Heart left ventricle (tissue), 16 donors: ENCODE data around the gene SPATA12. TPM values are rescaled to one million over a fixed set of nuclear protein-coding genes. Genes with fewer than 3 reads are reported as not detected.

ENCODE experiments used
- ATAC-seq, 4 donors: fragments of 200-7000 bp; cut with Tn5 transposase; one replicate each; pipeline ENCODE4 v1.9.1; 2020 to 2022; ENCODE audit warnings: moderate library complexity in 4 of 4, mild to moderate bottlenecking in 3 of 4, moderate number of reproducible peaks in 1 of 4
- DNase-seq, 5 donors: peaks; one replicate each; pipeline ENCODE4 v3.0.0-alpha.2; 2020
- H3K27ac ChIP-seq, 12 donors: fragments of 200-600 bp; sonication (generic) in 4 of 12; one replicate each; pipeline versions ENCODE4 v1.5.0 to v1.8.0; 2016 to 2022; ENCODE audit warnings: mild to moderate bottlenecking in 2 of 12
- H3K27me3 ChIP-seq, 9 donors: fragments of 200-600 bp; sonication (generic) in 2 of 9; one replicate each; pipeline versions ENCODE4 v1.5.1 to v1.8.0; 2016 to 2022; ENCODE audit warnings: mild to moderate bottlenecking in 3 of 9
- H3K36me3 ChIP-seq, 9 donors: fragments of 200-600 bp; sonication (generic) in 2 of 9; one replicate each; pipeline versions ENCODE4 v1.5.0 to v1.8.0; 2018 to 2022; ENCODE audit warnings: mild to moderate bottlenecking in 2 of 9
- H3K4me1 ChIP-seq, 12 donors: fragments of 200-600 bp; sonication (generic) in 4 of 12; one replicate each; pipeline versions ENCODE4 v1.5.0 to v1.8.0; 2016 to 2022; ENCODE audit warnings: mild to moderate bottlenecking in 3 of 12
- H3K4me3 ChIP-seq, 12 donors: fragments of 200-600 bp; sonication (generic) in 4 of 12; one replicate each; pipeline versions ENCODE4 v1.5.0 to v1.8.0; 2017 to 2022; ENCODE audit warnings: mild to moderate bottlenecking in 9 of 12, moderate library complexity in 4 of 12
- H3K9me3 ChIP-seq, 12 donors: fragments of 200-600 bp; sonication (generic) in 4 of 12; one replicate each; pipeline versions ENCODE4 v1.5.0 to v1.8.0; 2016 to 2022; ENCODE audit warnings: mild to moderate bottlenecking in 1 of 12
- POLR2A ChIP-seq, 2 donors: fragments of 450-650 bp; IDR thresholded peaks; one replicate each; pipeline ENCODE4 v1.6.1; 2017; ENCODE audit warnings: antibody characterized with exemption in 2 of 2, mild to moderate bottlenecking in 2 of 2, moderate library complexity in 2 of 2
- WGBS, 4 donors: extraction: QIAGEN DNeasy Blood & Tissue Kit in 2 of 4; methylation state at CpG; one replicate each; pipeline versions ENCODE4 v1.1.5 to v1.1.7; 2013 to 2018; 5-methylcytosine and 5-hydroxymethylcytosine counted together
- intact Hi-C, 10 donors: fragments of 100-400 bp; cut with DNase I; formaldehyde crosslinking; loops; one replicate each; pipeline versions ENCODE4 v1.11.1 to v1.14.2; 2022
- polyA plus RNA-seq, 2 donors: library from polyadenylated mRNA; stranded (reverse); fragments of 200-250 nt; gene quantifications; one replicate each; pipeline ENCODE4 v1.2.3, GENCODE V29; 2013
- total RNA-seq, 9 donors: library from RNA; depleted of rRNA in 2 of 9; stranded (reverse); fragments of >200 nt in 2 of 9; fragmentation: NEBNext Ultra II Directional in 3 of 9; extraction: Animal tissue kit (Norgen Biotek cat#: 25700) in 3 of 9; gene quantifications; one replicate each; pipeline versions ENCODE4 v1.1.0 to v1.2.4, GENCODE V29; 2016 to 2023
- TF ChIP-seq, protein P1 (sequence below), 12 donors: fragments of 200-600 bp; sonication (generic) in 4 of 12; IDR thresholded peaks; one replicate each; pipeline versions ENCODE4 v1.5.0 to v1.8.0; 2018 to 2022; ENCODE audit warnings: antibody characterized with exemption in 12 of 12, mild to moderate bottlenecking in 5 of 12
- donor health status: ischemic (EF 13 %, LVEDD 7.1; RV severe dilation, severe dysfunction).
- donor health status: healthy with polysubstance abuse.
- donor health status: DM: no; HTN: yes; CAD: no.
- donor health status: DM: no; HTN: no; CAD: no.
- donor health status: ischemic (EF 25% LVEDD 6.9; RV normal size, moderate dysfunction).
- donor health status: ischemic (EF 25% LVEDD 5.7; RV mildly dilated, moderate dysfunction).
- donor health status: healthy.
- donor health status: DM: yes; HTN: yes; CAD: no.
- donor health status: ischemic (EF 35%, LVEDD 5.7; RV mildly dilated, moderate dysfunction).
- donor health status: nonischemic (EF 11% LVEDD 7.7; RV severe dilation, severe dysfunction).
- donor health status: DM: yes; HTN: yes; CAD: no.
- donor health status: PGD.
- donor health status: ischemic (EF 29% LVEDD 5.4; RV normal size, mild dysfunction).
- donor health status: nonischemic (EF 23%, LVEDD 6.1; RV moderate dilation, normal function).

The SPATA12 gene
- total and polyA plus RNA-seq, 11 donors = 0.04 to 0.20 TPM; not detected in 9

DNA sequence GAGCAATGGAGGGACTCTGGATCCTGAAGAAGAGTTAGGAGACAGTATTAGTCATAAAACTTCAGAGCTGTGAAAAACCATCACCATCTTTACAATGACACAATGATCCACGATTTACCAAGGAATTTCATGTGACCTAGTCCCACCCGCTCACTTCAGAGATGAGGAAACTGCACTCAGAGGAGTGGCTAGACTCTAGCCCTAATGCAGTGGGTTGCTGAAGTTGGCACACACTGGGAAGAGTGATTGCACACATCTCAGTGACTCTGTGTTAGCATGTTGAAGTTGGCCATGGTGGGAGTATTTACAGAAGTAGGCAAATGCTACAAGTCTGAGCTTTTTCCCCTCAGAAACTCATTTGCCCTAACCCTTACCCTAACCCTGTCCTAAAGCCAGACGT lies 35.2 kb upstream of the SPATA12 start:
- no peak for ATAC-seq
- intact Hi-C loops = no loop called here
- no peak overlapping the region for H3K4me3 ChIP-seq
- H3K27me3 ChIP-seq = no peaks in the 10 kb centered on the region
- no peak overlapping the region for H3K27ac ChIP-seq
- DNase-seq = no peak
- no peaks in the 10 kb centered on the region for H3K36me3 ChIP-seq
- H3K4me1 ChIP-seq = no peaks in the 10 kb centered on the region
- no peak for TF ChIP-seq POLR2A (IDR thresholded peaks at IDR 0.05)
- TF ChIP-seq, protein P1, sequence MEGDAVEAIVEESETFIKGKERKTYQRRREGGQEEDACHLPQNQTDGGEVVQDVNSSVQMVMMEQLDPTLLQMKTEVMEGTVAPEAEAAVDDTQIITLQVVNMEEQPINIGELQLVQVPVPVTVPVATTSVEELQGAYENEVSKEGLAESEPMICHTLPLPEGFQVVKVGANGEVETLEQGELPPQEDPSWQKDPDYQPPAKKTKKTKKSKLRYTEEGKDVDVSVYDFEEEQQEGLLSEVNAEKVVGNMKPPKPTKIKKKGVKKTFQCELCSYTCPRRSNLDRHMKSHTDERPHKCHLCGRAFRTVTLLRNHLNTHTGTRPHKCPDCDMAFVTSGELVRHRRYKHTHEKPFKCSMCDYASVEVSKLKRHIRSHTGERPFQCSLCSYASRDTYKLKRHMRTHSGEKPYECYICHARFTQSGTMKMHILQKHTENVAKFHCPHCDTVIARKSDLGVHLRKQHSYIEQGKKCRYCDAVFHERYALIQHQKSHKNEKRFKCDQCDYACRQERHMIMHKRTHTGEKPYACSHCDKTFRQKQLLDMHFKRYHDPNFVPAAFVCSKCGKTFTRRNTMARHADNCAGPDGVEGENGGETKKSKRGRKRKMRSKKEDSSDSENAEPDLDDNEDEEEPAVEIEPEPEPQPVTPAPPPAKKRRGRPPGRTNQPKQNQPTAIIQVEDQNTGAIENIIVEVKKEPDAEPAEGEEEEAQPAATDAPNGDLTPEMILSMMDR (IDR thresholded peaks at IDR 0.05) = no peak
- WGBS, 4 donors = 53 to 62% (median 59%) methylated on average over 3 of the region's 3 CpGs
- H3K9me3 ChIP-seq = no peaks in the 10 kb centered on the region

DNA sequence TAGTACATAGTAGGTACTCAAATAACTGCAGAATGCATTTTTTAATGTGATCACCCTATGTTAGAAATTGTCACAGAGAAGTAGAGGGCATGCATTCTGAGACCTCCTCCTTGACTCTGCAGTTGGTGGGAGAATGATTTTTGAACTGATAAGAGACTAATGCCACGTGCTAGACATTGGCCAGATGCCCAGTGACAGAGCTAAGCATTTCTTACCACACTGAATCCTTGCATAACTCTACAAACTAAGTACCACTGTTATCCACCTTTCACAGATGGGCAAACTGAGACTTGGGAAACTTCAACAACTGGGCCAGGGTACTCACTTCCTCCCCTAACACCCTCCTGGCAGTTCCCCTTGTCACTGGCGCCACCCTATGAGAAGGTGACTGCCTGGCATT lies 33.5 kb upstream of the SPATA12 start:
- Histone ChIP-seq H3K9me3 (no peaks in the 10 kb centered on the region), H3K4me3 (no peak overlapping the region), H3K4me1 (no peaks in the 10 kb centered on the region), H3K27ac (no peak overlapping the region), H3K27me3 (no peaks in the 10 kb centered on the region), H3K36me3 (no peaks in the 10 kb centered on the region)
- intact Hi-C loops = no loop called here
- no peak for ATAC-seq
- WGBS, 4 donors = 46 to 50% (median 50%) methylated on average over 2 of the region's 2 CpGs
- TF ChIP-seq POLR2A (IDR thresholded peaks at IDR 0.05) = no peak
- TF ChIP-seq, protein P1 (IDR thresholded peaks at IDR 0.05) = no peak
- no peak for DNase-seq

DNA sequence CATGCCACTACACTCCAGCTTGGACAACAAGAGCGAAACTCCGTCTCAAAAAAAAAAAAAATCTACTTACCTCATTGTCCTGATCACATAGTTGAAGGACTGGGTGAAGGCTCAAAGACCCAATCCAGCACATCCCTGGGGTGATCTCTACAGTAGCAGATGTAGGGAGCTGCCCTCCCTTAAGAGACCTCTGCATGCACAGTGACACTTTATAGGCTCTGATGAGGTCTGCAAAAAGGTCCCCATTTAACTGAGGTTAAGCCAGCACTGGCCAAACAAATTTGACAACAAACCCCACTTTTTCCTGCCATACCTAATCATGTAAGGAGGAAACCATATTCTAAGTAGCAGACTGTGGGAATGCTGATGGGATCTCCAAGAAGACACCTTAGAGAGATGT lies 31.1 kb upstream of the SPATA12 start:
- intact Hi-C loops = no loop called here
- Histone ChIP-seq H3K4me1 (no peaks in the 10 kb centered on the region), H3K4me3 (no peak overlapping the region), H3K27me3 (no peaks in the 10 kb centered on the region), H3K27ac (no peak overlapping the region), H3K36me3 (no peaks in the 10 kb centered on the region), H3K9me3 (no peaks in the 10 kb centered on the region)
- 75 to 93% (median 92%) methylated on average over 2 of the region's 2 CpGs for WGBS, 4 donors
- TF ChIP-seq POLR2A (IDR thresholded peaks at IDR 0.05) = no peak
- TF ChIP-seq, protein P1 (IDR thresholded peaks at IDR 0.05) = no peak
- no peak for ATAC-seq
- DNase-seq = no peak

DNA sequence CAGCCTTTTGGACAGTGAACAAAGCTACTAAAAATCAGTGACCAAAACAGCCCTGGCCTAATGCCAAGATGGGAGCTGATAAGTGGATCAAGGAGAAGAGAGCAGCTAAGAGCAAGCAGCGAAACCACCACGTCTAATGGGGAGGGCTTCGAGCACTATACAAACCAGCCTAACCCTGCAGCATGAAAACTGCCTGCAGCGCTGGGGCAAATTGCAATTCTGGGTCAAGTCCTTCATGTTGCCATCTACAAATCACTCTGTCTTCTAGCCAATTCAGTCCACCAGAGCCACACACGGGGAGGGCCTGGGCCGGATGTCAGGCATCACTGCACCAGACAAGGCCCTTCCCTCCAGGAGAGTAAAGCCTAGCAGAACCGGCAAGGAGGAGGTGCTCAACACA lies 30.5 kb upstream of the SPATA12 start:
- 77 to 88% (median 79%) methylated on average over 7 of the region's 7 CpGs for WGBS, 4 donors
- ATAC-seq = no peak
- intact Hi-C loops = no loop called here

More for the DNA sequence above, 30.5 kb upstream of the SPATA12 start:
- H3K36me3 ChIP-seq = no peaks in the 10 kb centered on the region
- no peaks in the 10 kb centered on the region for H3K9me3 ChIP-seq
- H3K27ac ChIP-seq = no peak overlapping the region
- no peaks in the 10 kb centered on the region for H3K27me3 ChIP-seq
- no peak for TF ChIP-seq POLR2A (IDR thresholded peaks at IDR 0.05)
- TF ChIP-seq, protein P1 (IDR thresholded peaks at IDR 0.05) = no peak
- H3K4me1 ChIP-seq = no peaks in the 10 kb centered on the region
- no peak overlapping the region for H3K4me3 ChIP-seq
- DNase-seq = no peak
